CD1c-positive myeloid dendritic cell (primary cell): ENCODE results near the gene RPS6KC1.
"Not testable (repeated sequence)": the region's sequence is repeated elsewhere in the genome, so short reads cannot be mapped to it uniquely, and the experiment has no call there.

ENCODE experiments used
- DNase-seq: peaks from one replicate; pipeline ENCODE4 v3.0.0-alpha.2; 2016; ENCODE audit errors: extremely low spot score

Gene RPS6KC1

GRCh38 chr1:213279410-213279809 lies 228.4 kb downstream of the RPS6KC1 start:
- DNase-seq: no peak

- no peak for DNase-seq
Measured at GRCh38 chr1:213281640-213282301, 230.7 kb downstream of the RPS6KC1 start.

- no peak for DNase-seq
Measured at GRCh38 chr1:213284626-213285025, 233.6 kb downstream of the RPS6KC1 start.

GRCh38 chr1:213286235-213286634 lies 235.2 kb downstream of the RPS6KC1 start:
- DNase-seq: no peak

- no peak for DNase-seq
Measured at GRCh38 chr1:213287987-213288386, 236.9 kb downstream of the RPS6KC1 start.

- peak; percentile 31 for DNase-seq
Measured at GRCh38 chr1:213291526-213291925, 240.5 kb downstream of the RPS6KC1 start.

- DNase-seq: no peak
Measured at GRCh38 chr1:213292614-213293013, 241.6 kb downstream of the RPS6KC1 start.

GRCh38 chr1:213295860-213296259 lies 244.8 kb downstream of the RPS6KC1 start:
- peak; percentile 5 for DNase-seq

- DNase-seq: no peak
Measured at GRCh38 chr1:213296558-213296957, 245.5 kb downstream of the RPS6KC1 start.

- DNase-seq: no peak
Measured at GRCh38 chr1:213297021-213297420, 246.0 kb downstream of the RPS6KC1 start.

- no peak for DNase-seq
Measured at GRCh38 chr1:213300433-213300832, 249.4 kb downstream of the RPS6KC1 start.

GRCh38 chr1:213301524-213301923 lies 250.5 kb downstream of the RPS6KC1 start:
- not testable (repeated sequence) for DNase-seq

GRCh38 chr1:213303286-213303685 lies 252.2 kb downstream of the RPS6KC1 start:
- no peak for DNase-seq

- no peak for DNase-seq
Measured at GRCh38 chr1:213315571-213315970, 264.5 kb downstream of the RPS6KC1 start.

GRCh38 chr1:213318458-213318857 lies 267.4 kb downstream of the RPS6KC1 start:
- DNase-seq: not testable (repeated sequence)

- no peak for DNase-seq
Measured at GRCh38 chr1:213320191-213320870, 269.3 kb downstream of the RPS6KC1 start.
